Measurements from ENCODE around the gene GRAP2. TPM values are rescaled to one million over a fixed set of nuclear protein-coding genes. Genes with fewer than 3 reads are reported as not detected.

GRAP2 gene
- total and polyA plus RNA-seq, 2 experiments from 2014 or later = 0.42 TPM; not detected in 1

- H3K79me2 ChIP-seq (replicated peaks; ENCODE audit: insufficient read depth) = no peaks in the 10 kb centered on the region
- no peak overlapping the region for H3K27ac ChIP-seq (ENCODE audit: low read depth)
- ATAC-seq (no peak), DNase-seq (ENCODE audit: low spot score) (no peak)
- Mint-ChIP-seq H3K36me3 (ENCODE audit: low read depth) (no peaks in the 10 kb centered on the region), H3K4me3 (no peak overlapping the region), H3K27me3 (ENCODE audit: insufficient read depth, low read depth, poor library complexity) (peaks cover 4% of the 10 kb centered on the region), H3K9me3 (no peaks in the 10 kb centered on the region), H3K27ac (no peak overlapping the region), H3K4me1 (peaks cover 12% of the 10 kb centered on the region)
- no peaks in the 10 kb centered on the region for H3K36me3 ChIP-seq (ENCODE audit: insufficient read depth)
- H3K27me3 ChIP-seq (ENCODE audit: insufficient read depth) = no peaks in the 10 kb centered on the region
- TF ChIP-seq ZNF114 (CRISPR knock-in tag; IDR thresholded peaks at IDR 0.05) (no peak), REST (IDR thresholded peaks at IDR 0.05; ENCODE audit: unreplicated experiment) (no peak), CTCF (conservative IDR thresholded peaks at IDR 0.05; ENCODE audit: low read depth in 2 of 2) (no peak), EZH2phosphoT487 (IDR thresholded peaks at IDR 0.05; ENCODE audit: unreplicated experiment) (no peak), POLR2AphosphoS5 (IDR thresholded peaks at IDR 0.05; ENCODE audit: low read depth) (no peak), ZNF462 (CRISPR knock-in tag; IDR thresholded peaks at IDR 0.05) (no peak), ETS1 (IDR thresholded peaks at IDR 0.05) (no peak), JUNB (IDR thresholded peaks at IDR 0.05; ENCODE audit: unreplicated experiment) (no peak), STAT1 (IDR thresholded peaks at IDR 0.05; ENCODE audit: unreplicated experiment) (no peak), ZNF331 (CRISPR knock-in tag; IDR thresholded peaks at IDR 0.05; ENCODE audit: low read depth) (no peak), CREB1 (CRISPR knock-in tag; IDR thresholded peaks at IDR 0.05; ENCODE audit: low read depth) (no peak), NANOG (IDR thresholded peaks at IDR 0.05; ENCODE audit: borderline replicate concordance) (no peak), EZH2 (IDR thresholded peaks at IDR 0.05; ENCODE audit: low read depth, unreplicated experiment) (no peak)
- H3F3A ChIP-seq (replicated peaks; ENCODE audit: low read depth) = 0 out of 2 replicates have a peak, but pooled peaks cover 5% of the 10 kb centered on the region
- peaks cover 4% of the 10 kb centered on the region; the same call in 1 of the 2 replicates for H3K4me1 ChIP-seq (ENCODE audit: insufficient read depth)
- no peak overlapping the region for H3K4me3 ChIP-seq
- no peaks in the 10 kb centered on the region for H3K9me2 ChIP-seq (ENCODE audit: insufficient read depth)
- 0 out of 2 replicates have a peak overlapping the region, but pooled peaks have one; percentile 14 for H2AFZ ChIP-seq
- no peaks in the 10 kb centered on the region for H4K20me1 ChIP-seq (replicated peaks; ENCODE audit: insufficient read depth)
- H3K4me2 ChIP-seq = no peak overlapping the region
Measured at GRCh38 chr22:39967103-39967829, 66.4 kb downstream of the GRAP2 start.
